Activated CD4-positive, alpha-beta memory T cell treated with anti-CD3 and anti-CD28 coated beads, Interleukin-2, amount 10 ng/mL, durations not matched to agents 7 days and 5 days (primary cell): ENCODE measurements around the gene SLC48A1. TPM values are rescaled to one million over a fixed set of nuclear protein-coding genes. Genes with fewer than 3 reads are reported as not detected.
A peak's percentile ranks its signal among the peaks of the same experiment; 100 is the strongest.

Experiments
- CTCF ChIA-PET: fragments of 350-600 bp; sonication (Branson Sonifier 250); formaldehyde crosslinking; loops from one replicate; lab custom pipeline; 2021; ENCODE audit warnings: antibody characterized with exemption, inconsistent platforms; lab: Charles Lee
- POLR2A ChIA-PET: fragments of 350-600 bp; sonication (Branson Sonifier 250); formaldehyde crosslinking; loops from one replicate; lab custom pipeline; 2021; ENCODE audit warnings: antibody characterized with exemption; lab: Charles Lee
- DNase-seq: peaks from one replicate; pipeline ENCODE4 v3.0.0-alpha.2; 2020
- H3K27ac Mint-ChIP-seq: one replicate; pipeline ENCODE4 v1.8.0; 2021; ENCODE audit warnings: mild to moderate bottlenecking, mixed read lengths
- H3K27me3 Mint-ChIP-seq: one replicate; pipeline ENCODE4 v1.8.0; 2021; ENCODE audit warnings: mixed read lengths
- H3K36me3 Mint-ChIP-seq: one replicate; pipeline ENCODE4 v1.8.0; 2021; ENCODE audit warnings: low read depth, mixed read lengths
- H3K4me1 Mint-ChIP-seq: one replicate; pipeline ENCODE4 v1.8.0; 2021; ENCODE audit warnings: mixed read lengths
- H3K4me3 Mint-ChIP-seq: one replicate; pipeline ENCODE4 v1.8.0; 2021; ENCODE audit warnings: mild to moderate bottlenecking, mixed read lengths
- H3K9me3 Mint-ChIP-seq: one replicate; pipeline ENCODE4 v1.8.0; 2021; ENCODE audit warnings: mixed read lengths
- total RNA-seq, 2 experiments: library from RNA; stranded (reverse); gene quantifications; one replicate each; pipeline ENCODE4 v1.2.3, GENCODE V29; 2021

SLC48A1 gene
- total RNA-seq, 2 experiments from 2014 or later = 19.4 to 22.6 TPM

DNA sequence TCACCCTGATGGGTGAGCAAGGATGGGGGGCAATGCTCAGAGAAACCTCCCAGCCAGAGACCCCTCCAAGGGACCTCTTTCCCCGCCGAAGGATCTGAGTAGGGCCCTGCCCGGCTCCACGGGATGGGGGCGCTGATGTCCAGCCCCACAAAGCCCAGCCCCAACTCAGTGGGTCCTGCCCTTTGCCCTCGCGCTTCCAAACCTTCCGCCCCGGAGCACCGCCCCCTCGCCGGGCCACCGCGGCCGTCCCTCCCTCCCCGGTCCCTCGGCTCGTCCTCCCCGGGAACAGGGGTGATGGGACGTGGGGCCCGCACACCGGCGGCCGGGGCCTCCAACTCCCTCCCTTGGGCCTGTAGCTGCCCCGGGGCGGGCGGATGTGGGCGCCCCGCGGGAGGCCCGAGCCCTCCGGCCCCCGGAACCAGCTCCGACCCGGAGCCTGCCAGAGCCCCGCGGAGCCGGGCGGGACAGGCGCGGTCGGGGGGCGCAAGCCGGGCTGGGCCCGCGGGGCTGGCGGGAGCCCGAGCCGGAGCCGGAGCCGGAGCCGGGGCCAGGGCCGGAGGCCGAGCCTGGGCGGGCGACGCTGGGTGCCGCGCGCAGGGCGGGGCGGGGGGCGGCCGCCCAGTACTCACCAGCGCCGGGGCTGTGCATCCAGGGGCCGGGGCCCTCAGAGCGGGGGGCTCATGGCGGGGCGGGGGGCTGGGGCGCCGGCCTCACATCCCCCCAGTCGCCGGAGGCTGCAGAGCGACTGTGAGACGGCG is 46.3 kb downstream of the SLC48A1 start:
- H3K27me3 Mint-ChIP-seq = no peaks in the 10 kb centered on the region
- H3K36me3 Mint-ChIP-seq = peaks cover 41% of the 10 kb centered on the region

GRCh38 chr12:47819896-47820630 is 47.0 kb downstream of the SLC48A1 start, which contains the start of gene HDAC7:
Gene HDAC7, minus strand, starts transcription at chr12:47819903. Its CDS starts 118 bp downstream, at chr12:47819785.
- H3K9me3 Mint-ChIP-seq = no peaks in the 10 kb centered on the region
- peaks cover 66% of the 10 kb centered on the region for H3K4me1 Mint-ChIP-seq
- no peaks in the 10 kb centered on the region for H3K27me3 Mint-ChIP-seq
- CTCF ChIA-PET = interaction anchor here (0.7 to 7.1 kb wide), 6 partner anchors 12 to 54 kb away, joined by 3 to 119 read pairs (median 18); no protein-coding TSS in a partner anchor
- H3K4me3 Mint-ChIP-seq = peak within 1 kb of the TSS; percentile 89
- peaks cover 36% of the 10 kb centered on the region for H3K36me3 Mint-ChIP-seq
- peak; percentile 81 for DNase-seq
- POLR2A ChIA-PET = interaction anchor here (1.0 to 37.8 kb wide), 7 partner anchors 13 to 337 kb away, joined by 3 to 1018 read pairs (median 3); partner anchors contain the start of genes ASB8, RPAP3 and SLC48A1
- H3K27ac Mint-ChIP-seq = peak within 1 kb of the TSS; percentile 93

More for the DNA sequence above, 46.3 kb downstream of the SLC48A1 start:
- H3K4me3 Mint-ChIP-seq = peak overlapping the region; percentile 89
- no peaks in the 10 kb centered on the region for H3K9me3 Mint-ChIP-seq
- ChIA-PET CTCF (interaction anchor here (0.8 to 7.1 kb wide), 6 partner anchors 12 to 77 kb away, joined by 3 to 119 read pairs (median 25); no protein-coding TSS in a partner anchor), POLR2A (interaction anchor here (1.0 to 37.8 kb wide), 9 partner anchors 13 to 338 kb away, joined by 3 to 1018 read pairs (median 5); partner anchors contain the start of genes ASB8, RPAP3 and SLC48A1)
- DNase-seq = peak; percentile 65
- peak overlapping the region; percentile 93 for H3K27ac Mint-ChIP-seq
- peaks cover 66% of the 10 kb centered on the region for H3K4me1 Mint-ChIP-seq

GRCh38 chr12:47820631-47821345 is 47.8 kb downstream of the SLC48A1 start:
- DNase-seq = no peak
- Mint-ChIP-seq H3K36me3 (peaks cover 33% of the 10 kb centered on the region), H3K27me3 (no peaks in the 10 kb centered on the region), H3K27ac (peak overlapping the region; percentile 92), H3K9me3 (no peaks in the 10 kb centered on the region), H3K4me3 (peak overlapping the region; percentile 88), H3K4me1 (peaks cover 66% of the 10 kb centered on the region)
- ChIA-PET CTCF (interaction anchor here (0.7 to 7.1 kb wide), 4 partner anchors 11 to 55 kb away, joined by 4 to 119 read pairs (median 56); no protein-coding TSS in a partner anchor), POLR2A (interaction anchor here (0.8 to 37.8 kb wide), 6 partner anchors 12 to 115 kb away, joined by 3 to 1018 read pairs (median 5); partner anchors contain the start of genes RPAP3 and SLC48A1)

- DNase-seq = no peak
- peak overlapping the region; percentile 92 for H3K27ac Mint-ChIP-seq
- ChIA-PET POLR2A (interaction anchor here (0.8 to 37.8 kb wide), 4 partner anchors 12 to 64 kb away, joined by 4 to 1018 read pairs (median 135); no protein-coding TSS in a partner anchor), CTCF (interaction anchor here (0.7 to 7.1 kb wide), 4 partner anchors 10 to 55 kb away, joined by 4 to 119 read pairs (median 56); no protein-coding TSS in a partner anchor)
- peaks cover 65% of the 10 kb centered on the region for H3K4me1 Mint-ChIP-seq
- no peaks in the 10 kb centered on the region for H3K27me3 Mint-ChIP-seq
- peaks cover 30% of the 10 kb centered on the region for H3K36me3 Mint-ChIP-seq
- no peaks in the 10 kb centered on the region for H3K9me3 Mint-ChIP-seq
- H3K4me3 Mint-ChIP-seq = peak overlapping the region; percentile 88
Observed at GRCh38 chr12:47821346-47821706, 48.3 kb downstream of the SLC48A1 start.

- Mint-ChIP-seq H3K9me3 (no peaks in the 10 kb centered on the region), H3K27ac (peak overlapping the region; percentile 21), H3K4me3 (no peak overlapping the region), H3K27me3 (no peaks in the 10 kb centered on the region), H3K4me1 (peaks cover 66% of the 10 kb centered on the region), H3K36me3 (peaks cover 20% of the 10 kb centered on the region)
- DNase-seq = no peak
- ChIA-PET POLR2A (interaction anchor here (0.8 to 37.8 kb wide), 4 partner anchors 8 to 42 kb away, joined by 3 to 1018 read pairs (median 134); no protein-coding TSS in a partner anchor), CTCF (interaction anchor here (1.2 to 7.1 kb wide), 4 partner anchors 9 to 15 kb away, joined by 4 to 119 read pairs (median 56); no protein-coding TSS in a partner anchor)
Observed at GRCh38 chr12:47822401-47822800, 49.4 kb downstream of the SLC48A1 start.

GRCh38 chr12:47822863-47823262 is 49.8 kb downstream of the SLC48A1 start:
- Mint-ChIP-seq H3K36me3 (peaks cover 15% of the 10 kb centered on the region), H3K27ac (no peak overlapping the region), H3K9me3 (no peaks in the 10 kb centered on the region), H3K4me1 (peaks cover 68% of the 10 kb centered on the region), H3K4me3 (no peak overlapping the region), H3K27me3 (no peaks in the 10 kb centered on the region)
- ChIA-PET CTCF (interaction anchor here (1.2 to 7.1 kb wide), 4 partner anchors 9 to 16 kb away, joined by 4 to 119 read pairs (median 56); no protein-coding TSS in a partner anchor), POLR2A (interaction anchor here (0.8 to 37.8 kb wide), 4 partner anchors 8 to 43 kb away, joined by 3 to 1018 read pairs (median 134); no protein-coding TSS in a partner anchor)
- no peak for DNase-seq

GRCh38 chr12:47823422-47824086 is 50.5 kb downstream of the SLC48A1 start:
- POLR2A ChIA-PET = interaction anchor here (1.9 to 37.8 kb wide), 4 partner anchors 10 to 19 kb away, joined by 18 to 1018 read pairs (median 641); partner anchors contain the start of gene HDAC7
- peaks cover 75% of the 10 kb centered on the region for H3K4me1 Mint-ChIP-seq
- H3K36me3 Mint-ChIP-seq = peaks cover 8% of the 10 kb centered on the region
- no peak for DNase-seq
- H3K27ac Mint-ChIP-seq = peak overlapping the region; percentile 93
- H3K9me3 Mint-ChIP-seq = no peaks in the 10 kb centered on the region
- CTCF ChIA-PET = interaction anchor here (1.2 to 20.9 kb wide), 7 partner anchors 11 to 109 kb away, joined by 3 to 578 read pairs (median 9); no protein-coding TSS in a partner anchor
- H3K4me3 Mint-ChIP-seq = no peak overlapping the region
- H3K27me3 Mint-ChIP-seq = no peaks in the 10 kb centered on the region

GRCh38 chr12:47824198-47824597 is 51.2 kb downstream of the SLC48A1 start:
- POLR2A ChIA-PET = interaction anchor here (1.9 to 19.3 kb wide), 2 partner anchors 9 to 20 kb away, joined by 18 to 1018 read pairs; partner anchors contain the start of gene HDAC7
- peak overlapping the region; percentile 93 for H3K27ac Mint-ChIP-seq
- peaks cover 3% of the 10 kb centered on the region for H3K36me3 Mint-ChIP-seq
- H3K9me3 Mint-ChIP-seq = no peaks in the 10 kb centered on the region
- no peaks in the 10 kb centered on the region for H3K27me3 Mint-ChIP-seq
- H3K4me3 Mint-ChIP-seq = peak overlapping the region; percentile 14
- peaks cover 81% of the 10 kb centered on the region for H3K4me1 Mint-ChIP-seq
- DNase-seq = peak; percentile 57
- CTCF ChIA-PET = interaction anchor here (0.8 to 20.9 kb wide), 6 partner anchors 10 to 109 kb away, joined by 3 to 578 read pairs (median 7); no protein-coding TSS in a partner anchor

DNA sequence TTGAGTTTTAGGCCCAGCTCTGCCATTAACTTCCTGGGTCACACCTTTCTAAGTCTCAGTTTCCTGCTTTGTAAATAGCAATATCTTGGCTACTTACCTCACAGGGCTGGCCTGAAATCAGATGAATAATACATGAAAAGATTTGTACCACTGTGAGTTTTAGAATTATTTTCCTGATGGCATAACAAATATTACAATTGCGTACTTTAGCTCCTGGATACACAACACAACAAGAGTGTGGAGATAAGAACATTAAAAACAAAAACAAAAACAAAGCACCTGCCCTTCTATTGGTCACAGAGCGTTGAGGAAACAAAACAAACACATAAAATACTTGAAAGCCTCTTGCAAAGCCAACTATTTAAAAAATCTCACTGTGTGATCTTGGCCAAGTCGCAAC is 51.6 kb downstream of the SLC48A1 start:
- peak overlapping the region; percentile 28 for H3K4me3 Mint-ChIP-seq
- no peaks in the 10 kb centered on the region for H3K27me3 Mint-ChIP-seq
- no peak for DNase-seq

DNA sequence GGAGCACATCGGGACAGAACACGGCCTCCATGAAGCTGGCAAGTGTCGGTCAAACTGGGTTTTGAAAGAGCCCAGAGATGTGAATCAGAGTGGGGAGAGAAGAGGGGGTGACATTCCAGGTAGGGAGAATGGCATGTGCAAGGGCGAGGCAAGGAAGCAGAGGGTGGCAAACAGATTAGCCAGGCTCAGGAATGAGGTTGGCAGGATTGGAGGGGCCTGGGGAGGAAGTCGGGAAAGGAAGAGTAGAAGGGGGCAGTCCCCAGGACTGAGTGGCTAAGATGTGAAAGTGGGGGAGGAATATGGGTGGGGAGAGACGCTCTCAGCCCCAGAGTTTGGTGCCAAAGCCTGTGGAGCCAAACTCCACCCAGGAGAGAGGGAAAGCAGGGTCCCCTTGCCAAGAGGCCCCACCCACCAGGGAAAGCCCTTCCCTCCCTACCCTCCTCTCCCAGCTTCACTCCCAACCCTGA is 52.2 kb downstream of the SLC48A1 start:
- Mint-ChIP-seq H3K36me3 (peaks cover 3% of the 10 kb centered on the region), H3K9me3 (no peaks in the 10 kb centered on the region), H3K27ac (peak overlapping the region; percentile 93), H3K27me3 (no peaks in the 10 kb centered on the region), H3K4me3 (no peak overlapping the region), H3K4me1 (peaks cover 86% of the 10 kb centered on the region)
- CTCF ChIA-PET = interaction anchor here (1.4 to 20.9 kb wide), 5 partner anchors 9 to 110 kb away, joined by 3 to 578 read pairs (median 9); no protein-coding TSS in a partner anchor
- DNase-seq = no peak
- POLR2A ChIA-PET = interaction anchor here (0.9 to 19.3 kb wide), 3 partner anchors 8 to 58 kb away, joined by 3 to 1018 read pairs (median 18); partner anchors contain the start of gene HDAC7

More for the DNA sequence above, 51.6 kb downstream of the SLC48A1 start:
- Mint-ChIP-seq H3K36me3 (peaks cover 3% of the 10 kb centered on the region), H3K27ac (peak overlapping the region; percentile 93), H3K9me3 (no peaks in the 10 kb centered on the region), H3K4me1 (peaks cover 86% of the 10 kb centered on the region)
- POLR2A ChIA-PET = interaction anchor here (0.9 to 19.3 kb wide), 3 partner anchors 9 to 58 kb away, joined by 3 to 1018 read pairs (median 18); partner anchors contain the start of gene HDAC7
- CTCF ChIA-PET = interaction anchor here (0.8 to 20.9 kb wide), 6 partner anchors 10 to 110 kb away, joined by 3 to 578 read pairs (median 7); no protein-coding TSS in a partner anchor
